ENCODE measurements around the gene BMAL1. TPM values are rescaled to one million over a fixed set of nuclear protein-coding genes. Genes with fewer than 3 reads are reported as not detected.

BMAL1 gene
- total RNA-seq, 1 experiment from 2014 or later = 10.9 TPM

DNA sequence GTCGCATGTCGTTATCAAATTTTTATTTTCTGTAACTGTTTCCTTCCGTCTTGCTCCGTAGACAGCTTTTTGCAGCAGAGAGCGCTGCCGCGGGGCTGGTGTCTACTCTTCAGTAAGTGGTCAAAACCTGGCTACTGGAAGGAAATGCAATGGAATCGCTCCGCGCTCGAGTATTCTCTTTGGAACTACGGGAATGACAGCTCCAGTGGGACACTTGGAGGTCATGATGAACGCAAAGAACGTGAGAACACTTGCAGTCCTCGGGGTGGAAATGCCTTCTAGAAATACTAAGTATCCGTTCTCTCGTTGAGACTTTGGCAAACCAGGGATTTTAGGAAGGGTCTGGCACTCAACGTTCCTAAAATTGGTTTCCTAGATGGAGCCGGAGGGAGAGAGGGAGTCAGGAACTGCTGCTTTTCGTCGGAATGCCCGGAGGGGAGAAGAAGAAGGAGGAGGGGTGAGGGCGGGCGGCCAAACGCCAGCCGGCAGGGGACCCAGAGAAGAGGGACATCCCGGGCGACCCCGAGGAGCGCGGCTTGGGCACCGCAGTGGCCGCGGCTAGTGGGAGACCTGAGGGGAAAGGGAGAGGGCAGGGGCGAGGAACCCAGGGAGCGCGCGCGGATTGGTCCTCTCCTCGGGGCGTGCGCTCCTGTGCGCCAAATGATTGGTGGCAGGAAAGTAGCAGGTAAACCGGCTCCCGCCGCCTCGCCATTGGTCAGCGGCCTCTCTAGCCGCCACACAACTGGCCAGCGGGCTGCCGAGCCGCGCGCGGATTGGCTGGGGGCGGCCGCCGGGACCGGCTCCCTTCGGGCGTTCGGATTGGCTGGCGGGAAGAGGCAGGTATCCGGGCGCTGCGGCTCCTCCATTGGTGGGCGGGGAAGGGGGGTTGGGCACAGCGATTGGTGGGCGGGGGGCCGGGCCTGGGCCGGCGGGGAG lies 490 bp upstream of the BMAL1 start:
- no peaks in the 10 kb centered on the region for H3K4me1 ChIP-seq (ENCODE audit: insufficient read depth, low read length)
- H2AFZ ChIP-seq (ENCODE audit: low read length) = peak overlapping the region; percentile 97
- 0 out of 2 replicates have a peak, but pooled peaks cover 7% of the 10 kb centered on the region for H3K79me2 ChIP-seq (ENCODE audit: low read length)
- peaks cover 22% of the 10 kb centered on the region; the same call in 1 of the 2 replicates for H3K27me3 ChIP-seq (ENCODE audit: low read length)
- H3K4me3 ChIP-seq (ENCODE audit: low read length) = peak overlapping the region; percentile 94
- H3K27ac ChIP-seq (ENCODE audit: low read length) = no peak overlapping the region
- ChIA-PET CTCF (no interaction called here), POLR2A (ENCODE audit: unreplicated experiment) (no interaction called here)
- BruUV-seq (replicated peaks) = TSS peak; percentile 96
- intact Hi-C loops (cut with micrococcal nuclease) = loop anchor here (1.0 to 10.0 kb wide), 4 partner anchors 16 to 388 kb away; partner anchors contain the start of gene FAR1
- no peaks in the 10 kb centered on the region for H3K9me3 ChIP-seq (ENCODE audit: low read length)
- no peaks in the 10 kb centered on the region for H4K20me1 ChIP-seq (ENCODE audit: low read length)
- no peaks in the 10 kb centered on the region for H3F3A ChIP-seq (ENCODE audit: low read length, unreplicated experiment)
- H3K36me3 ChIP-seq (ENCODE audit: low read depth, low read length) = no peaks in the 10 kb centered on the region
- peak overlapping the region; percentile 100 for H3K4me2 ChIP-seq (ENCODE audit: low read length)
- peak; percentile 96 for DNase-seq
- no peaks in the 10 kb centered on the region for H3K9me2 ChIP-seq (replicated peaks; ENCODE audit: low read length)
- peak overlapping the region; percentile 43; the same call in 1 of the 2 replicates for H3K9ac ChIP-seq (ENCODE audit: low read length)
- TF ChIP-seq, protein P1, sequence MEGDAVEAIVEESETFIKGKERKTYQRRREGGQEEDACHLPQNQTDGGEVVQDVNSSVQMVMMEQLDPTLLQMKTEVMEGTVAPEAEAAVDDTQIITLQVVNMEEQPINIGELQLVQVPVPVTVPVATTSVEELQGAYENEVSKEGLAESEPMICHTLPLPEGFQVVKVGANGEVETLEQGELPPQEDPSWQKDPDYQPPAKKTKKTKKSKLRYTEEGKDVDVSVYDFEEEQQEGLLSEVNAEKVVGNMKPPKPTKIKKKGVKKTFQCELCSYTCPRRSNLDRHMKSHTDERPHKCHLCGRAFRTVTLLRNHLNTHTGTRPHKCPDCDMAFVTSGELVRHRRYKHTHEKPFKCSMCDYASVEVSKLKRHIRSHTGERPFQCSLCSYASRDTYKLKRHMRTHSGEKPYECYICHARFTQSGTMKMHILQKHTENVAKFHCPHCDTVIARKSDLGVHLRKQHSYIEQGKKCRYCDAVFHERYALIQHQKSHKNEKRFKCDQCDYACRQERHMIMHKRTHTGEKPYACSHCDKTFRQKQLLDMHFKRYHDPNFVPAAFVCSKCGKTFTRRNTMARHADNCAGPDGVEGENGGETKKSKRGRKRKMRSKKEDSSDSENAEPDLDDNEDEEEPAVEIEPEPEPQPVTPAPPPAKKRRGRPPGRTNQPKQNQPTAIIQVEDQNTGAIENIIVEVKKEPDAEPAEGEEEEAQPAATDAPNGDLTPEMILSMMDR (conservative IDR thresholded peaks at IDR 0.05; ENCODE audit: low read depth, low read length) = no peak
- TF ChIP-seq EZH2phosphoT487 (IDR thresholded peaks at IDR 0.05; ENCODE audit: borderline replicate concordance, low read length) (no peak), EZH2 (IDR thresholded peaks at IDR 0.05; ENCODE audit: low read length, unreplicated experiment) (no peak)
- ATAC-seq = peak; percentile 93

DNA sequence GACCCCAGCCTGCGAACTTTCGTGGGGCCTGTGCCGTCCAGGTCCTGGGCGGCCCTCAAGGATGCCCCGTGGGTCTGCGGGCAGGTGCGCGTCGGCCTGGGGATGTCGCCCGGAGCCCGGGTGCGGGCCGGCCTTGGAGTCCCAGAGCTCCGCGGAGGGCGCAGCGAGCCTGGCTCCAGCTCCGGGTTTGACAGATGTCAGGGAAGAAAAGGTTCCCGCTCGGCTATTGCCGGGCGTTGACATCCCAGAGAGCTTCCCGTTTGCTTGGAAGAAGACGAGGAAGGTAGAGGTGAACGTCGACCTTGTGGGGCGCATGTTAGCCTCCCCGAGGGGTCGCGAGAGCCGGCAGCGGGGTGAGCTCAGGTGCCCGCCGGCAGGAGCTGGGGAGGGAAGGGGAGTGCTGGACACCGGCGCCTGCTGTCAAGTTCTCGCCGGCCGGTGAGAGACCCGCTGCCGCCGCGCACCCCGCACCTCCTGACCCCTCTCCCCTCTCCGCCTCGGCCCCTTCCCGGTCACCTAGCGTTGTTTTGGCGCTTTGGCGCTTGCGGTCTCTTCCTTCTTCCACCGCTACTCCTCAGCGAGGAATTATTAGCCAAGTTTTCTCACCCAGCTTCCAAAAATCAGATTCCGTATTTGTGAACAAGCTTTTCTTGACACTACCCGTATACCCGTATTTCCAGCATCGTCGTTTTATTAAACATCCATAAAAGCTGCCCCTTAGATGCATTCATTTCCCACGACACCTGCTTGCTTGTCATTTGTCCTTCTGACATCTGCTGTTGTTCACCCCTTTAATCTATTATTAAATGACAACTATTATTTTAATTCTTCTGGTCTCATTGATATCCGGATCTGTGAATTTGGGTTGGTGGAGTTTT lies 1.3 kb downstream of the BMAL1 start:
- H2AFZ ChIP-seq (ENCODE audit: low read length) = peak overlapping the region; percentile 85; the same call in 1 of the 2 replicates

More for the DNA sequence above, 1.3 kb downstream of the BMAL1 start:
- Histone ChIP-seq H3K9me2 (replicated peaks; ENCODE audit: low read length) (no peaks in the 10 kb centered on the region), H3K4me2 (ENCODE audit: low read length) (peak overlapping the region; percentile 95), H3K4me3 (ENCODE audit: low read length) (peak overlapping the region; percentile 94), H3F3A (ENCODE audit: low read length, unreplicated experiment) (no peaks in the 10 kb centered on the region), H3K27ac (ENCODE audit: low read length) (no peak overlapping the region), H3K9ac (ENCODE audit: low read length) (peak overlapping the region; percentile 58; the same call in 1 of the 2 replicates), H3K4me1 (ENCODE audit: insufficient read depth, low read length) (no peaks in the 10 kb centered on the region), H4K20me1 (ENCODE audit: low read length) (no peaks in the 10 kb centered on the region), H3K27me3 (ENCODE audit: low read length) (peaks cover 16% of the 10 kb centered on the region; the same call in 1 of the 2 replicates), H3K9me3 (ENCODE audit: low read length) (no peaks in the 10 kb centered on the region), H3K36me3 (ENCODE audit: low read depth, low read length) (no peaks in the 10 kb centered on the region), H3K79me2 (ENCODE audit: low read length) (peaks cover 7% of the 10 kb centered on the region; the same call in 1 of the 2 replicates)
- DNase-seq (no peak), ATAC-seq (no peak)
- TF ChIP-seq, protein P1 (conservative IDR thresholded peaks at IDR 0.05; ENCODE audit: low read depth, low read length) = no peak
- TF ChIP-seq EZH2phosphoT487 (IDR thresholded peaks at IDR 0.05; ENCODE audit: borderline replicate concordance, low read length) (no peak), EZH2 (IDR thresholded peaks at IDR 0.05; ENCODE audit: low read length, unreplicated experiment) (no peak)
- BruUV-seq (replicated peaks) = TSS peak; percentile 44
- POLR2A ChIA-PET (ENCODE audit: unreplicated experiment) = interaction anchor here (0.6 to 0.7 kb wide), 3 partner anchors 54 to 299 kb away, joined by 3 to 11 read pairs (median 4); no protein-coding TSS in a partner anchor
- intact Hi-C loops (cut with micrococcal nuclease) = loop anchor here (5.0 to 10.0 kb wide), 2 partner anchors 62 to 386 kb away; partner anchors contain the start of gene FAR1
- CTCF ChIA-PET = no interaction called here
